Endothelial cell of umbilical vein (primary cell): ENCODE measurements around the gene URGCP. TPM values are rescaled to one million over a fixed set of nuclear protein-coding genes. Genes with fewer than 3 reads are reported as not detected.

ENCODE experiments used
- BruUV-seq: library from RNA; stranded (reverse); fragments of 400-500 nt; replicated peaks from 2 replicates; lab custom pipeline; 2021; lab: Mats Ljungman, UMichigan
- CTCF ChIA-PET: fragments of 300-600, 350-600 bp; sonication (Branson Sonifier 250); formaldehyde crosslinking; loops from one replicate; lab custom pipeline; 2021; ENCODE audit warnings: antibody characterized with exemption, inconsistent platforms; lab: Charles Lee
- POLR2A ChIA-PET: fragments of 300-600, 350-600 bp; sonication (Branson Sonifier 250); formaldehyde crosslinking; loops from one replicate; lab custom pipeline; 2021; ENCODE audit warnings: antibody characterized with exemption, inconsistent platforms; lab: Charles Lee
- DNase-seq: peaks from one replicate; pipeline ENCODE4 v3.0.0-alpha.2; 2011; ENCODE audit warnings: low read depth, low spot score
- FAIRE-seq: peaks from 2 replicates; lab custom pipeline; 2011; peaks lifted over from hg19 to GRCh38; lab: Jason Lieb, UNC
- H2AFZ ChIP-seq: 2 replicates; pipeline ENCODE4 v1.6.0; 2012; ENCODE audit warnings: low read depth, low read length, control low read depth, inconsistent platforms
- H3K27ac ChIP-seq: 2 replicates; pipeline ENCODE4 v1.5.1; 2011; ENCODE audit warnings: low read depth, mild to moderate bottlenecking, control low read depth, low read length, moderate library complexity; ENCODE audit not compliant: insufficient read depth
- H3K27me3 ChIP-seq, 2 experiments: 2 replicates each; pipeline versions ENCODE4 v1.6.0 to v1.6.1; 2011; ENCODE audit warnings: low read length in 2 of 2, mixed read lengths in 1 of 2; ENCODE audit not compliant: control insufficient read depth in 2 of 2, insufficient read depth in 2 of 2
- H3K36me3 ChIP-seq, 2 experiments: 2 replicates in 1 of 2; 3 replicates in 1 of 2; pipeline ENCODE4 v1.5.1; 2011; ENCODE audit warnings: low read length in 2 of 2, mild to moderate bottlenecking in 1 of 2, moderate library complexity in 1 of 2; ENCODE audit not compliant: control insufficient read depth in 2 of 2, insufficient read depth in 2 of 2; ENCODE audit errors: extremely low read depth in 1 of 2
- H3K4me1 ChIP-seq: 3 replicates; pipeline ENCODE4 v1.5.1; 2011; ENCODE audit warnings: mild to moderate bottlenecking, low read length; ENCODE audit not compliant: control insufficient read depth, insufficient read depth; ENCODE audit errors: extremely low read depth
- H3K4me2 ChIP-seq: 2 replicates; pipeline ENCODE4 v1.6.1; 2011; ENCODE audit warnings: low read length, control low read depth, mixed read lengths; ENCODE audit not compliant: insufficient read depth
- H3K4me3 ChIP-seq, 3 experiments: fragments of 200-600 bp in 1 of 3; sonication (generic), shearing (Covaris generic) in 1 of 3; replicated peaks in 1 of 3; 2 replicates each; pipeline ENCODE4 v1.5.1; 2011 to 2016; ENCODE audit warnings: control low read depth in 3 of 3, low read length in 3 of 3, mild to moderate bottlenecking in 2 of 3, inconsistent platforms in 1 of 3, low read depth in 1 of 3, moderate library complexity in 1 of 3; ENCODE audit not compliant: insufficient read depth in 1 of 3
- H3K79me2 ChIP-seq: 2 replicates; pipeline ENCODE4 v1.6.0; 2012; ENCODE audit warnings: low read length, inconsistent platforms; ENCODE audit not compliant: control insufficient read depth, insufficient read depth
- H3K9ac ChIP-seq: replicated peaks from 2 replicates; pipeline ENCODE3; 2011; ENCODE audit warnings: low read length, control low read depth; ENCODE audit not compliant: insufficient read depth; ENCODE audit errors: extremely low read depth
- H3K9me1 ChIP-seq: replicated peaks from 3 replicates; pipeline ENCODE4 v1.6.0; 2011; ENCODE audit warnings: mild to moderate bottlenecking, low read length; ENCODE audit not compliant: control insufficient read depth, insufficient read depth; ENCODE audit errors: extremely low read depth
- H3K9me3 ChIP-seq: replicated peaks from 2 replicates; pipeline ENCODE4 v1.5.1; 2012; ENCODE audit warnings: low read length, inconsistent platforms; ENCODE audit not compliant: control insufficient read depth, insufficient read depth
- H4K20me1 ChIP-seq: replicated peaks from 2 replicates; pipeline ENCODE3; 2011; ENCODE audit warnings: mild to moderate bottlenecking, low read length; ENCODE audit not compliant: control insufficient read depth, insufficient read depth; ENCODE audit errors: extremely low read depth
- EZH2 ChIP-seq: IDR thresholded peaks from 2 replicates; pipeline ENCODE4 v1.6.1; 2012; ENCODE audit warnings: borderline replicate concordance, low read depth, mild to moderate bottlenecking, moderate library complexity, low read length, inconsistent platforms; ENCODE audit not compliant: severe bottlenecking
- FOS ChIP-seq: IDR thresholded peaks from 2 replicates; pipeline ENCODE4 v1.6.1; 2011; ENCODE audit warnings: mild to moderate bottlenecking, low read length, moderate library complexity, borderline replicate concordance; ENCODE audit not compliant: insufficient read depth
- GATA2 ChIP-seq: IDR thresholded peaks from 2 replicates; pipeline ENCODE4 v1.7.0; 2011; ENCODE audit warnings: low read depth, mild to moderate bottlenecking, moderate library complexity, mixed read lengths, low read length; ENCODE audit not compliant: insufficient read length, insufficient read depth
- JUN ChIP-seq: IDR thresholded peaks from 2 replicates; pipeline ENCODE4 v1.6.1; 2011; ENCODE audit warnings: borderline replicate concordance, low read depth; ENCODE audit not compliant: insufficient read length, insufficient read depth
- MYC ChIP-seq: IDR thresholded peaks from one replicate; pipeline ENCODE4 v1.6.1; 2011; ENCODE audit warnings: mild to moderate bottlenecking, low read depth, low read length
- POLR2A ChIP-seq: IDR thresholded peaks from 2 replicates; pipeline ENCODE4 v1.6.1; 2012; ENCODE audit warnings: low read depth, mild to moderate bottlenecking, control low read depth, low read length
- POLR2AphosphoS5 ChIP-seq: IDR thresholded peaks from 2 replicates; pipeline ENCODE4 v1.6.1; 2012; ENCODE audit warnings: low read depth, mild to moderate bottlenecking, control low read depth, low read length, moderate library complexity; ENCODE audit not compliant: insufficient read depth
- dilution Hi-C: fragments of 300-500 bp; cut with MboI; formaldehyde crosslinking; loops from one replicate; pipeline ENCODE4 v1.15.0; 2019; ENCODE audit warnings: low sequenced_read_pairs; ENCODE audit not compliant: extremely low pct_ligation_motif_present
- intact Hi-C: fragments of 100-400 bp; cut with micrococcal nuclease; formaldehyde crosslinking; loops from one replicate; pipeline ENCODE4 v1.10.0; 2022
- polyA plus RNA-seq, 4 experiments: library from polyadenylated mRNA; depleted of rRNA in 3 of 4; stranded (reverse) in 3 of 4; unstranded in 1 of 4; fragments of >200 nt; gene quantifications; 2 replicates each; pipeline versions ENCODE4 v1.2.1 to v1.2.3, GENCODE V29; 2011 to 2012; ENCODE audit warnings: missing spikeins in 1 of 4
- total RNA-seq: library from RNA; stranded (reverse); gene quantifications from 2 replicates; pipeline ENCODE4 v1.2.3, GENCODE V29; 2021
- TF ChIP-seq, protein P1 (sequence below), 2 donors: IDR thresholded peaks; 1 replicate in 1 of 2; 2 replicates in 1 of 2; pipeline ENCODE4 v1.5.1; 2011; ENCODE audit warnings: low read length in 2 of 2, mild to moderate bottlenecking in 2 of 2, moderate library complexity in 2 of 2, control low read depth in 1 of 2, inconsistent platforms in 1 of 2, low read depth in 1 of 2; ENCODE audit not compliant: insufficient read depth in 1 of 2; ENCODE audit errors: extremely low read depth in 1 of 2
- TF ChIP-seq, protein P2 (sequence below): IDR thresholded peaks from 2 replicates; pipeline ENCODE4 v1.6.1; 2011; ENCODE audit not compliant: insufficient read depth, insufficient read length

The URGCP gene
- total and polyA plus RNA-seq, 2 donors (not counting 3 experiments of a cell fraction or from before 2014, with no cell fraction given), result 13.1 to 25.3 TPM

DNA sequence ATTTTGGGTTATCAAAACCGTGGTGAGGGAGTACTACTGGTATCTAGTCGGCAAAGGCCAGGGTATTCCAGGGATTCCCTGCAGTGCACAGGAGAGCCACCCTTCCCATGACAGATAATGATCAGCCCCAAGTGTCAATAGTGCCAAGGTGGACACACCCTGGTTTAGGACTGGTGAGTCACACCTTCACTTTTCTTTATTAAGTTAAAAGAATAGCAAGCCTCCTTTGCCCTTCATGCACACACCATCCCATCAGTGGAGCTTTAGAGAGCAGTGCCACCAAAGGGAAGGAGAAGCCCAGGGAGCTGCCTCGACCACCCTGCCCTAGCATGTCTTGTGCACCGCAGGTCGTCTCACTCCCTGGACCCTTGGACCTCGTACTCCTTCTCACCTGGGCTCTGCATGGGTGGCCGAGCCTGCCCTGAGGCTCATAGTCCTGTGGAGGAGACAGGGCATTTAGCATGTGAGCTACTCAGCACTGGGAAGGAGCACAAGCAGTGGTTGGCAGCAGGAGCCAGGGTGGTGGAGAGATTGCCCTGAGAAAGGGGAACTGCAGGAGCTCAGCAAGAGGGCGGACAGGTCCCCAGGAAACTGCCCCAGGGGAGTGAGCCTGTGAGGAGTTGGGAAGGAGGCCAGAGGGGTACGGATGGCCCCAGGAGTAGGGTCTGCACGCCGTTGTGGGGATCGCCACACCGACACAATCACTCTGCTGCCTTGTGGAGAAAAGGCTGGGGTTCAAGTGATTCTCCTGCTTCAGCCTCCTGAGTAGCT, 37.2 kb upstream of the URGCP start:
- Histone ChIP-seq H2AFZ (no peak overlapping the region), H3K4me1 (no peaks in the 10 kb centered on the region), H3K9me1 (no peaks in the 10 kb centered on the region), H3K9ac (no peak overlapping the region), H3K9me3 (no peaks in the 10 kb centered on the region), H3K27ac (no peak overlapping the region), H3K27me3 (no peaks in the 10 kb centered on the region), H3K79me2 (no peaks in the 10 kb centered on the region), H4K20me1 (no peaks in the 10 kb centered on the region), H3K4me2 (no peak overlapping the region), H3K36me3 (no peaks in the 10 kb centered on the region), H3K4me3 (no peak overlapping the region)
- TF ChIP-seq, protein P1, sequence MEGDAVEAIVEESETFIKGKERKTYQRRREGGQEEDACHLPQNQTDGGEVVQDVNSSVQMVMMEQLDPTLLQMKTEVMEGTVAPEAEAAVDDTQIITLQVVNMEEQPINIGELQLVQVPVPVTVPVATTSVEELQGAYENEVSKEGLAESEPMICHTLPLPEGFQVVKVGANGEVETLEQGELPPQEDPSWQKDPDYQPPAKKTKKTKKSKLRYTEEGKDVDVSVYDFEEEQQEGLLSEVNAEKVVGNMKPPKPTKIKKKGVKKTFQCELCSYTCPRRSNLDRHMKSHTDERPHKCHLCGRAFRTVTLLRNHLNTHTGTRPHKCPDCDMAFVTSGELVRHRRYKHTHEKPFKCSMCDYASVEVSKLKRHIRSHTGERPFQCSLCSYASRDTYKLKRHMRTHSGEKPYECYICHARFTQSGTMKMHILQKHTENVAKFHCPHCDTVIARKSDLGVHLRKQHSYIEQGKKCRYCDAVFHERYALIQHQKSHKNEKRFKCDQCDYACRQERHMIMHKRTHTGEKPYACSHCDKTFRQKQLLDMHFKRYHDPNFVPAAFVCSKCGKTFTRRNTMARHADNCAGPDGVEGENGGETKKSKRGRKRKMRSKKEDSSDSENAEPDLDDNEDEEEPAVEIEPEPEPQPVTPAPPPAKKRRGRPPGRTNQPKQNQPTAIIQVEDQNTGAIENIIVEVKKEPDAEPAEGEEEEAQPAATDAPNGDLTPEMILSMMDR (IDR thresholded peaks at IDR 0.05; ENCODE audit: extremely low read depth in 1 of 2, insufficient read depth in 1 of 2, low read depth in 1 of 2, low read length in 2 of 2), result no peak
- no peak for TF ChIP-seq EZH2
- no peak for TF ChIP-seq GATA2
- TF ChIP-seq POLR2AphosphoS5, result no peak
- TF ChIP-seq JUN, result no peak
- TF ChIP-seq, protein P2, sequence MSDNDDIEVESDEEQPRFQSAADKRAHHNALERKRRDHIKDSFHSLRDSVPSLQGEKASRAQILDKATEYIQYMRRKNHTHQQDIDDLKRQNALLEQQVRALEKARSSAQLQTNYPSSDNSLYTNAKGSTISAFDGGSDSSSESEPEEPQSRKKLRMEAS, result no peak
- no peak for TF ChIP-seq FOS
- TF ChIP-seq POLR2A, result no peak
- TF ChIP-seq MYC, result no peak
- dilution Hi-C loops (no loop called here), intact Hi-C loops (no loop called here)
- CTCF ChIA-PET, result interaction anchor here (0.7 to 2.8 kb wide), 2 partner anchors 12 to 105 kb away, joined by 3 to 12 read pairs; no protein-coding TSS in a partner anchor
- no peak for DNase-seq
- POLR2A ChIA-PET, result no interaction called here
- BruUV-seq, result no TSS peak
- FAIRE-seq, result no peak
